IPS DF 6.9 (cell line): Measurements from ENCODE around the gene ARHGAP26.

Experiments used
- DNase-seq: peaks from one replicate; pipeline ENCODE4 v3.0.0-alpha.2; 2013; ENCODE audit warnings: low read depth, low spot score
- H3K27ac ChIP-seq: one replicate; pipeline ENCODE4 v1.5.1; 2013; ENCODE audit warnings: low read length, control low read depth
- H3K27me3 ChIP-seq: 2 replicates; pipeline ENCODE4 v1.6.1; 2013; ENCODE audit warnings: mild to moderate bottlenecking, low read length; ENCODE audit not compliant: control insufficient read depth, insufficient read depth
- H3K36me3 ChIP-seq: 2 replicates; pipeline ENCODE4 v1.6.1; 2013; ENCODE audit warnings: low read length; ENCODE audit not compliant: control insufficient read depth, insufficient read depth
- H3K4me1 ChIP-seq: 2 replicates; pipeline ENCODE4 v1.6.1; 2013; ENCODE audit warnings: low read length; ENCODE audit not compliant: control insufficient read depth, insufficient read depth
- H3K4me3 ChIP-seq: 2 replicates; pipeline ENCODE4 v1.5.1; 2013; ENCODE audit warnings: mild to moderate bottlenecking, low read length
- H3K9me3 ChIP-seq: 2 replicates; pipeline ENCODE4 v1.6.1; 2013; ENCODE audit warnings: low read length, inconsistent platforms; ENCODE audit not compliant: control insufficient read depth, insufficient read depth
- WGBS: extraction: QIAGEN DNeasy Blood & Tissue Kit; methylation state at CpG from one replicate; pipeline ENCODE4 v1.1.7; 2013; ENCODE audit warnings: mixed read lengths, missing lambda C conversion rate; ENCODE audit not compliant: insufficient read length, insufficient coverage; 5-methylcytosine and 5-hydroxymethylcytosine counted together

The ARHGAP26 gene

GRCh38 chr5:143002459-143003327, 232.5 kb downstream of the ARHGAP26 start:
- H3K9me3 ChIP-seq, result no peaks in the 10 kb centered on the region
- WGBS, result no CpG with 5 or more reads among the region's 7 CpGs
- H3K36me3 ChIP-seq, result no peaks in the 10 kb centered on the region; the same call in 1 of the 2 replicates
- no peak overlapping the region for H3K4me3 ChIP-seq
- no peaks in the 10 kb centered on the region for H3K27me3 ChIP-seq
- no peak overlapping the region for H3K27ac ChIP-seq
- DNase-seq, result no peak
- peaks cover 1% of the 10 kb centered on the region; the same call in 1 of the 2 replicates for H3K4me1 ChIP-seq

GRCh38 chr5:143003328-143003636, 233.1 kb downstream of the ARHGAP26 start:
- Histone ChIP-seq H3K4me3 (no peak overlapping the region), H3K4me1 (peaks cover 1% of the 10 kb centered on the region; the same call in 1 of the 2 replicates), H3K9me3 (no peaks in the 10 kb centered on the region), H3K36me3 (no peaks in the 10 kb centered on the region; the same call in 1 of the 2 replicates), H3K27me3 (no peaks in the 10 kb centered on the region), H3K27ac (no peak overlapping the region)
- WGBS, result no CpG with 5 or more reads among the region's 3 CpGs
- no peak for DNase-seq

GRCh38 chr5:143004361-143005145, 234.4 kb downstream of the ARHGAP26 start:
- H3K9me3 ChIP-seq, result no peaks in the 10 kb centered on the region
- no peaks in the 10 kb centered on the region; the same call in 1 of the 2 replicates for H3K36me3 ChIP-seq
- no CpG with 5 or more reads among the region's 4 CpGs for WGBS
- peaks cover 1% of the 10 kb centered on the region; the same call in 1 of the 2 replicates for H3K4me1 ChIP-seq
- no peaks in the 10 kb centered on the region for H3K27me3 ChIP-seq
- H3K4me3 ChIP-seq, result no peak overlapping the region
- DNase-seq, result no peak
- H3K27ac ChIP-seq, result no peak overlapping the region

GRCh38 chr5:143006501-143006900, 236.3 kb downstream of the ARHGAP26 start:
- Histone ChIP-seq H3K27me3 (no peaks in the 10 kb centered on the region), H3K9me3 (no peaks in the 10 kb centered on the region), H3K4me3 (no peak overlapping the region), H3K4me1 (peaks cover 1% of the 10 kb centered on the region; the same call in 1 of the 2 replicates), H3K27ac (no peak overlapping the region), H3K36me3 (no peaks in the 10 kb centered on the region; the same call in 1 of the 2 replicates)
- no peak for DNase-seq

GRCh38 chr5:143008032-143008431, 237.9 kb downstream of the ARHGAP26 start:
- H3K4me1 ChIP-seq, result no peaks in the 10 kb centered on the region; the same call in 1 of the 2 replicates
- no peak for DNase-seq
- no peaks in the 10 kb centered on the region; the same call in 1 of the 2 replicates for H3K36me3 ChIP-seq
- WGBS, result no CpG with 5 or more reads among the region's 2 CpGs
- no peak overlapping the region for H3K4me3 ChIP-seq
- H3K27ac ChIP-seq, result no peak overlapping the region
- H3K27me3 ChIP-seq, result no peaks in the 10 kb centered on the region
- no peaks in the 10 kb centered on the region for H3K9me3 ChIP-seq

- Histone ChIP-seq H3K36me3 (no peaks in the 10 kb centered on the region), H3K4me1 (no peaks in the 10 kb centered on the region), H3K4me3 (no peak overlapping the region), H3K27me3 (no peaks in the 10 kb centered on the region), H3K27ac (no peak overlapping the region), H3K9me3 (no peaks in the 10 kb centered on the region)
- no CpG with 5 or more reads among the region's 10 CpGs for WGBS
- no peak for DNase-seq
These were observed 238.8 kb downstream of the ARHGAP26 start for GRCh38 chr5:143008809-143009521.

- H3K4me3 ChIP-seq, result no peak overlapping the region
- H3K9me3 ChIP-seq, result no peaks in the 10 kb centered on the region
- DNase-seq, result no peak
- no CpG with 5 or more reads among the region's 1 CpG for WGBS
- H3K4me1 ChIP-seq, result no peaks in the 10 kb centered on the region
- H3K36me3 ChIP-seq, result no peaks in the 10 kb centered on the region
- H3K27me3 ChIP-seq, result no peaks in the 10 kb centered on the region
- H3K27ac ChIP-seq, result no peak overlapping the region
These were observed 240.2 kb downstream of the ARHGAP26 start for GRCh38 chr5:143010351-143010750.

- no CpG with 5 or more reads among the region's 2 CpGs for WGBS
- Histone ChIP-seq H3K27me3 (no peaks in the 10 kb centered on the region), H3K9me3 (no peaks in the 10 kb centered on the region), H3K4me3 (no peak overlapping the region), H3K27ac (no peak overlapping the region), H3K36me3 (no peaks in the 10 kb centered on the region), H3K4me1 (no peaks in the 10 kb centered on the region)
- no peak for DNase-seq
These were observed 241.4 kb downstream of the ARHGAP26 start for GRCh38 chr5:143011585-143011984.

GRCh38 chr5:143013176-143013891, 243.2 kb downstream of the ARHGAP26 start:
- Histone ChIP-seq H3K9me3 (no peaks in the 10 kb centered on the region), H3K27me3 (no peaks in the 10 kb centered on the region), H3K27ac (no peak overlapping the region), H3K4me3 (no peak overlapping the region), H3K36me3 (no peaks in the 10 kb centered on the region), H3K4me1 (no peaks in the 10 kb centered on the region)
- DNase-seq, result no peak
- WGBS, result no CpG with 5 or more reads among the region's 4 CpGs
